ENCODE results near the gene EDIL3. TPM values are rescaled to one million over a fixed set of nuclear protein-coding genes. Genes with fewer than 3 reads are reported as not detected.

Gene EDIL3
- total and polyA plus RNA-seq, 2 of the 8 experiments (the other 6 are each of a cell fraction or from before 2014, with no cell fraction given), result 14.7 to 47.2 TPM

- Histone ChIP-seq H3K79me2 (ENCODE audit: control insufficient read depth in 1 of 2, insufficient read depth in 2 of 2, low read length in 2 of 2) (no peaks in the 10 kb centered on the region), H3K23ac (ENCODE audit: insufficient read length) (no peak overlapping the region), H2BK12ac (ENCODE audit: low read depth, low read length) (no peak overlapping the region), H2AK5ac (ENCODE audit: low read depth, low read length) (no peak overlapping the region), H3K9ac (replicated peaks in 1 of 4; ENCODE audit: extremely low read depth in 1 of 4, low read depth in 3 of 4, low read length in 3 of 4) (no peak overlapping the region), H3K27ac (ENCODE audit: low read depth, low read length) (no peak overlapping the region), H4K20me1 (replicated peaks in 1 of 2; ENCODE audit: control insufficient read depth in 1 of 2, insufficient read depth in 2 of 2, low read length in 2 of 2) (no peaks in the 10 kb centered on the region), H4K91ac (replicated peaks; ENCODE audit: insufficient read length, low read length) (no peak overlapping the region), H3K14ac (ENCODE audit: insufficient read length) (no peak overlapping the region), H3K56ac (replicated peaks; ENCODE audit: insufficient read length, low read depth, low read length) (no peak overlapping the region), H3K23me2 (ENCODE audit: low read depth, low read length) (no peaks in the 10 kb centered on the region), H3K4me3 (ENCODE audit: extremely low read depth in 1 of 4, insufficient read depth in 2 of 4, low read depth in 3 of 4, low read length in 4 of 4) (no peak overlapping the region), H2BK15ac (ENCODE audit: low read length) (no peak overlapping the region), H3K27me3 (replicated peaks in 1 of 4; ENCODE audit: control insufficient read depth in 3 of 4, extremely low read depth in 1 of 4, insufficient read depth in 3 of 4, low read length in 3 of 4) (no peaks in the 10 kb centered on the region), H2BK20ac (ENCODE audit: low read length) (no peak overlapping the region), H3K9me3 (ENCODE audit: insufficient read depth in 2 of 2, low read depth in 1 of 2, low read length in 1 of 2) (no peaks in the 10 kb centered on the region), H3K18ac (ENCODE audit: extremely low read depth, low read length) (no peak overlapping the region), H4K8ac (ENCODE audit: extremely low read depth, insufficient read depth, low read length) (no peak overlapping the region), H3K36me3 (ENCODE audit: control insufficient read depth in 2 of 4, insufficient read depth in 4 of 4, low read length in 3 of 4) (no peaks in the 10 kb centered on the region), H3K4me1 (replicated peaks in 1 of 4; ENCODE audit: control insufficient read depth in 3 of 4, insufficient read depth in 4 of 4, low read length in 3 of 4) (no peaks in the 10 kb centered on the region), H2BK120ac (replicated peaks; ENCODE audit: low read depth, low read length) (no peak overlapping the region), H3K79me1 (ENCODE audit: low read depth, low read length) (no peaks in the 10 kb centered on the region), H4K5ac (ENCODE audit: insufficient read length, low read depth, low read length) (no peak overlapping the region), H2AFZ (ENCODE audit: low read length) (no peak overlapping the region), H2BK5ac (ENCODE audit: low read depth, low read length) (no peak overlapping the region), H3K4ac (replicated peaks; ENCODE audit: insufficient read length, low read depth, low read length) (no peak overlapping the region), H3K4me2 (ENCODE audit: insufficient read depth in 1 of 2, low read depth in 2 of 2, low read length in 2 of 2) (no peak overlapping the region)
- 90% methylated on average over 6 of the region's 6 CpGs; no CpG with 5 or more reads in 1 of the 2 experiments for WGBS, 2 experiments (ENCODE audit: extremely low coverage in 1 of 2, insufficient coverage in 1 of 2, insufficient read length in 1 of 2, insufficient replicate concordance in 2 of 2, low coverage in 1 of 2, low lambda C conversion rate in 2 of 2, missing lambda C conversion rate in 1 of 2)
- ChIA-PET POLR2A (ENCODE audit: partially characterized antibody) (no interaction called here), CTCF (ENCODE audit: partially characterized antibody) (interaction anchor here (1.9 kb wide), 1 partner anchor 19 kb away, joined by 6 read pairs; no protein-coding TSS in a partner anchor)
- FAIRE-seq, result no peak
- no peak for TF ChIP-seq EZH2 (IDR thresholded peaks at IDR 0.05; ENCODE audit: low read depth, low read length, severe bottlenecking)
- TF ChIP-seq KDM1A (IDR thresholded peaks at IDR 0.05; ENCODE audit: borderline replicate concordance, low read length), result no peak
- no peak for TF ChIP-seq SP4 (IDR thresholded peaks at IDR 0.05; ENCODE audit: low read length)
- TF ChIP-seq NRF1 (IDR thresholded peaks at IDR 0.05; ENCODE audit: low read depth, low read length), result no peak
- TF ChIP-seq RXRA (IDR thresholded peaks at IDR 0.05; ENCODE audit: insufficient read depth, low read depth, low read length), result no peak
- TF ChIP-seq EGR1 (IDR thresholded peaks at IDR 0.05; ENCODE audit: borderline replicate concordance, low read depth, low read length), result no peak
- TF ChIP-seq SP1 (IDR thresholded peaks at IDR 0.05; ENCODE audit: low read depth, low read length), result no peak
- no peak for TF ChIP-seq GTF2F1 (IDR thresholded peaks at IDR 0.05; ENCODE audit: borderline replicate concordance, low read depth, low read length)
- TF ChIP-seq KDM4A (IDR thresholded peaks at IDR 0.05; ENCODE audit: low read depth, low read length, severe bottlenecking), result no peak
- no peak for TF ChIP-seq TAF7 (optimal IDR thresholded peaks at IDR 0.05; ENCODE audit: borderline replicate concordance, low read depth, low read length)
- no peak for TF ChIP-seq SUZ12 (IDR thresholded peaks at IDR 0.05; ENCODE audit: low read length)
- no peak for TF ChIP-seq CEBPB (IDR thresholded peaks at IDR 0.05; ENCODE audit: low read depth, low read length)
- TF ChIP-seq HDAC6 (IDR thresholded peaks at IDR 0.05; ENCODE audit: low read depth, low read length), result no peak
- TF ChIP-seq PHF8 (conservative IDR thresholded peaks at IDR 0.05; ENCODE audit: low read depth, low read length), result no peak
- TF ChIP-seq HDAC2 (IDR thresholded peaks at IDR 0.05; ENCODE audit: borderline replicate concordance in 1 of 2, low read depth in 2 of 2, low read length in 2 of 2), result no peak
- DNase-seq (ENCODE audit: low read depth in 1 of 2, low spot score in 2 of 2), result no peak
Measured at GRCh38 chr5:83946516-83946915, 438.2 kb downstream of the EDIL3 start.

Measured in H1 (cell line).